ENCODE data around the gene EFNA5.

- TF ChIP-seq EZH2 (IDR thresholded peaks at IDR 0.05; ENCODE audit: insufficient read depth, poor library complexity, severe bottlenecking) (no peak), EZH2phosphoT487 (IDR thresholded peaks at IDR 0.05; ENCODE audit: insufficient read depth, low read depth) (no peak)
Observed at GRCh38 chr5:107556575-107556974, 114.2 kb downstream of the EFNA5 start.
